Measurements from ENCODE around the gene PATJ.

DNA sequence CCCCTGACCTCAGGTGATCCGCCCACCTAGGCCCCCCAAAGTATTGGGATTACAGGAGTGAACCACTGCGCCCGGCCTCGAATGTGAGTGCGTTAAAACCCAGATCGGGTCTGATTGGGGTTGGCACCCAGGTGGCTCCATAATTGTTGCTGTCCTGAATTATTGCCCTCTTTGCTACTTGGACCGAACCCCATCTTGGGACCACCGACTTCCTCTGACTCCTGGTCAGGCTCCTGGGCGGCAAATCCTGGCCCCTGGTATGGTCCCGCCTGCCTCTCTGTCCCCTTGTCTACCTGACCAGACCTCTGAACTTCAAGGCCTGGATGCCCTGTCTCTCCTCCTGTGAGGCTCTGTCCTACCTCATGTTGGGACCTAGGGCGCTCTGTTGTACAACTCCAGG, 485.2 kb downstream of the PATJ start:
- TF ChIP-seq, protein P1, sequence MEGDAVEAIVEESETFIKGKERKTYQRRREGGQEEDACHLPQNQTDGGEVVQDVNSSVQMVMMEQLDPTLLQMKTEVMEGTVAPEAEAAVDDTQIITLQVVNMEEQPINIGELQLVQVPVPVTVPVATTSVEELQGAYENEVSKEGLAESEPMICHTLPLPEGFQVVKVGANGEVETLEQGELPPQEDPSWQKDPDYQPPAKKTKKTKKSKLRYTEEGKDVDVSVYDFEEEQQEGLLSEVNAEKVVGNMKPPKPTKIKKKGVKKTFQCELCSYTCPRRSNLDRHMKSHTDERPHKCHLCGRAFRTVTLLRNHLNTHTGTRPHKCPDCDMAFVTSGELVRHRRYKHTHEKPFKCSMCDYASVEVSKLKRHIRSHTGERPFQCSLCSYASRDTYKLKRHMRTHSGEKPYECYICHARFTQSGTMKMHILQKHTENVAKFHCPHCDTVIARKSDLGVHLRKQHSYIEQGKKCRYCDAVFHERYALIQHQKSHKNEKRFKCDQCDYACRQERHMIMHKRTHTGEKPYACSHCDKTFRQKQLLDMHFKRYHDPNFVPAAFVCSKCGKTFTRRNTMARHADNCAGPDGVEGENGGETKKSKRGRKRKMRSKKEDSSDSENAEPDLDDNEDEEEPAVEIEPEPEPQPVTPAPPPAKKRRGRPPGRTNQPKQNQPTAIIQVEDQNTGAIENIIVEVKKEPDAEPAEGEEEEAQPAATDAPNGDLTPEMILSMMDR (IDR thresholded peaks at IDR 0.05), result no peak
- no peak for TF ChIP-seq POLR2A (IDR thresholded peaks at IDR 0.05)

All from stomach (tissue), 4 donors.